HG03095 (cell line): ENCODE data around the gene PCNX1.
"Not testable (repeated sequence)": the region's sequence is repeated elsewhere in the genome, so short reads cannot be mapped to it uniquely, and the experiment has no call there.

ENCODE experiments used
- ATAC-seq: cut with Tn5 transposase; IDR thresholded peaks from one replicate; pipeline ENCODE4 v1.9.1; 2021; ENCODE audit warnings: moderate library complexity; ENCODE audit not compliant: unreplicated experiment

PCNX1 gene

DNA sequence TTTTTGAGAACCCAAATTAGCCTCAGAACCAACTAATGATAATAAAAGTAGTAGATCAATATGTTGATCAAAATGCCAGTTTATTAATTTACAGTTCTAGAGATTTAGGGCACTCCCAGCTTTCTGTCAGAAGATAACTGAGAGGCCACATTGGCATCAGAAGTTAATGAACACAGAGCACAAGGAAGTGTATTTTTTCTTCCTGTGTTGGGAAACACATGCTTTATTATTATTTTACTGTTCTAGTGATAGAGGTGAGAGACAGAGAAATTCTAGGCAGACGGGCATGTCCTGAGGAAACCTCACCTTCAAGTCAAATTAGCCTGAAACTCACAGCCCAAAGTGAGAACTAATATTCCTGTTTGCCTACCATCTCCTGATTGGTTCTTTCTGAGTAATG, 213.7 kb downstream of the PCNX1 start:
- no peak for ATAC-seq

DNA sequence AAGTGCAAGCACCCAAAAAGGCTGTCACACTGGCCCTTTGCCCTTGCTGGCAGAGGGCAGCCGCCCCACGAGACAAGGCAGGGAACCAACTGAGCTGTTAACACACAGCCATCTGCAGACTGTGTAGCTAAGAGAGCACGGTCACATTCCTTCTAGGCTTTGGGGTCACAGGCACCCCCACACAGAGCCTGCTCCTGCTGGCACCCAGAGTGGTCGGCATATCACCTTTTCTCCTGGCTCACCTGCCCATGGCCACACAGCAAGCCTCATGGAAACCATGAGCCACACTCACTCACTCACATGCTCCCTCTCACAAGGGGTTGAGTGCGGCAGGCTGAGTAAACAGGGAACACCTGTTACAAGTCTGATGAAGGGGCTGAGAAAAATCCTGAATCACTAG, 214.5 kb downstream of the PCNX1 start:
- no peak for ATAC-seq

DNA sequence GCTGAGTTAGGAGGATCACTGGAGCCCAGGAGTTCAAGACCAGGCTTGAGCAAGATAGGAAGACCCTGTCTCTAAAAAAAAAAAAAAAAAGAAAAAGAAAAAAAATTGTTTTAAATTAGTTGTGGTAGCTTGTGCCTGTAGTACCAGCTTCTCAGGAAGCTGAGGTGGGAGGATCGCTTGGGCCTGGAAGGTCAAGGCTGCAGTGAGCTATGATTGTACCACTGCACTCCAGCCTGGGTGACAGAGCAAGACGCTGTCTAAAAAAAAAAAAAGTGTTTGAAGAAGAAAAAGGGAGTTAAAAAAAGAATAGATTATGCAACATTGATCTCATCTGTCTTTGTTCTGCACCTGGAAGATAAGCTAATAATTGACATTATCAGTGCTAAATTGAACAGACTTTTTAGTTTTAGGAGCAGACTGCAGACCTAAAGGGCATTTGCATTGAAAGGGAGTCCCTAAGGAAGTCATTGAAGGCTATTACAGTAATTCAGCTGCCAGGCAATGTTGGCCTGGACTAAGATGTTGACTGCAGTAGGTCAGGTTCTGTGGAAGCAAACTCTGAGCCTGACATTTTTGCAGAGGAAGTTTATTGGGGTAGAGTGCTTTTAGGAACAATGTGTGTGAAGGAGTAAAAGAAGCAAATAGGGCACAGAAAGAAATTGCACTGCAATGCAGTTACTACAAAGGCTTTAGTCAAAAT, 215.8 kb downstream of the PCNX1 start:
- no peak for ATAC-seq

DNA sequence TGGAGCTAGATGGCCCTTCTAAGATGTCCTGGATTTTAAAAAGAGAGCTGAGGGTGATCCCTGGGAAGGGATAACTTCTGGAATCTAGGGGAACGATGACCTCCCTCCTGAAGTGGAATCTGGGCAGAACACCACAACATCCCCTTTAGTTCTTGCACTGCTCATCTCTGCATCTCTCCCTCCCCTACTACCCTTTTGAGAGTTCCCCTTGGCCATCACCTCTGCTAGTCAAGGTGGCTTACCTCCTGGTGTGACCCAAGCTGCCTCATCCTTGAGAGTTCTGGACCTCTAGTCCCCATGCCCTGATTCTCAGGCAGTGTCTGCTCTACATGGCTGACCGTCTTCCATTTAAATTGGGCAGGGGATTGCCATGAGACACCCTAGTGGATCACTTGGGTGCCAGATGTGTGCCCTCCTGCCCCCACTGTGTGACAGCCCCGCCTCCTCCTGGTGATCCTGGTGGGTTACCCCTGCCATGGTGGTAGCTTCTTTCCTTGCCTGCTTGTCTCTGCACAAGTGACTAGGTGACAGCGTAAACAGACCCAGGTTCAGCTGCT, 216.4 kb downstream of the PCNX1 start:
- ATAC-seq: no peak

DNA sequence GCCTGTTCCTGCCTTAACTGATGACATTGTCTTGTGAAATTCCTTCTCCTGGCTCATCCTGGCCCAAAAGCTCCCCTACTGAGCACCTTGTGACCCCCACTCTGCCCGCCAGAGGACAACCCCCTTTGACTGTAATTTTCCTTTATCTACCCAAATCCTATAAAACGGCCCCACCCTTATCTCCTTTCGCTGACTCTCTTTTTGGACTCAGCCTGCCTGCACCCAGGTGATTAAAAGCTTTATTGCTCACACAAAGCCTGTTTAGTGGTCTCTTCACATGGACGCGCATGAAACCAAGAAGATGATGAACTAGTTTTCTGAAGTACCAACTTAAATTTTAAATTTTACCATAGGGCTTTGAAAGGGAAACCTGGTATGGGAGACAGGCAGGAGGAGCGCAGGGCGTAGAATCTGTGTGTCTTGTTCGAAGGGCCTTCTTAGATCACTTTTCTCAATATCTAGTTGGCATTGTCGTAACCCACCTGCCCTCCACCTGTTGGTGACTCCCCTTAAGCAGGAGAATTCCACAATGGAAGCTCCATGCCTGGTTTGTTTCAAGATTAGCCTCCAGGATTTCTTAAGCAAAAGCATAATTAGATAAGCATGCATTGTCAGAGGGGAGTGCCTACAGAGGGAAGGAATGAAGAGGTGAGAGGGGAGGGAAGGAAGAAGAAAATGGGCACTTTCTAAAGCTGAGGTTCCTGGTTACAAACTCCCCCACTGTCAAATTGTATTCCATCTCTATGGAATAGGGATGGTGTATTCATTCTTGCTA, 222.6 kb downstream of the PCNX1 start:
- not testable (repeated sequence) for ATAC-seq

DNA sequence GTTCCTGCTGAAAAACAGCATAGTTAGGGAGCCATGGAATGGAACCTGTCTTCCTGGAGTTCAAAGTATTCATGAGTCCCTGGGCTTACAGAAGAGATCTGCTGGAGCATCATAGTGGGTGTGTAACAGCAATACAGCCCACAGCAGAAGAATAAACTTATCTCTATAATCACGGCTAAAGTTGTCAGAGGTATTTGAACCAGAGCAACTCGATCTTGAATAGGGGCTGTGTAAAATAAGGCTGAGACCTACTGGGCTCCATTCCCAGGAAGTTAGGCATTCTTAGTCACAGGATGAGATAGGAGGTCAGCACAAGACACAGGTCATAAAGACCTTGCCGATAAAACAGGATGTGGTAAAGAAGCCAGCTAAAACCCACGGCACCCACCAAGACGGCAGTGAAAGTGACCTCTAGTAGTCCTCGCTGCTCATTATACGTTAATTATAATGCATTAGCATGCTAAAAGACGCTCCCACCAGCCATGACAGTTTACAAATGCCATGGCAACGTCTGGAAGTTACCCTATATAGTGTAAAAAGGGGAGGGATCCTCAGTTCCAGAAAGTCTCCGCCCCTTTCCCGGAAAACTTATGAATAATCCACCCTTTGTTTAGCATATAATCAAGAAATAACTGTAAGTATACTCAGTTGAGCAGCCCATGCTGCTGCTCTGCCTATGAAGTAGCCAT, 223.4 kb downstream of the PCNX1 start:
- ATAC-seq: no peak

DNA sequence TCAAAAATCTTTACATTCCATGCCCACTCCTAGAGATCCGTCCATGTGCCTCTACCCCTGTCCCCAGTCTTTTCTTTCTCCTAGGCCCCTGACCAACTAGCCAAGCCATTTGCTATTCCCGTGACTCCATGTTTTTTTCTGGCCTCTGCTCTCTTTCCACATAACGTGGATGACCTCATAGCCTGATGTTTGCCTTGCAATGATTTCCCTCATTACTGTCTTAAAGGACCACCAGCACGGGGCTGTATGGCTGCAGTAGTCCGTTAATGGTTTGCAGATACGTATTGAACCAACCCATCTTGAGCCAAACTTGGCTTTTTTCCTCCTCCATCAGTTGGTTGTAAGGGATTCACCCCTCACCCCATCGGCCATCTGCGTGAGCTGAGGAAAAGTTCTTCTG, 226.0 kb downstream of the PCNX1 start:
- no peak for ATAC-seq

DNA sequence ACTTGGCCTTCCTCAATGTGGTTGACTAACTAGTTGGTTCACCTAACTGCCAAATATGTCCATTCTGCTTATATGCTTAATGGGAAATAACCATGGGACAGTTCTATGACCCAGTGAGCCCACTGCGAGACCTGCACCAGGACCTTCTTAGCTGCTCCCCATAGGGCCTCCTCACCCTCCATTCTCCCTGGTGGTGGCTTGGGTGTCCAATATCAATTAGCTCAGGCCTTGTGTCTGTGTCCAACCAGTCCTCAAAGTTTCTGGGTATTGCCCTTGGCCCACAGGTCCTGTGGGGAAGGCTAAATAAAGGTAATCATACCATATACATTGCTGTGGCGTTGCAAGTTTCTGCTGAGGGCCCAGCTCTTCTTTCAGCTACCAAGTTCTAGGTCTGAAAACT, 228.2 kb downstream of the PCNX1 start:
- no peak for ATAC-seq

DNA sequence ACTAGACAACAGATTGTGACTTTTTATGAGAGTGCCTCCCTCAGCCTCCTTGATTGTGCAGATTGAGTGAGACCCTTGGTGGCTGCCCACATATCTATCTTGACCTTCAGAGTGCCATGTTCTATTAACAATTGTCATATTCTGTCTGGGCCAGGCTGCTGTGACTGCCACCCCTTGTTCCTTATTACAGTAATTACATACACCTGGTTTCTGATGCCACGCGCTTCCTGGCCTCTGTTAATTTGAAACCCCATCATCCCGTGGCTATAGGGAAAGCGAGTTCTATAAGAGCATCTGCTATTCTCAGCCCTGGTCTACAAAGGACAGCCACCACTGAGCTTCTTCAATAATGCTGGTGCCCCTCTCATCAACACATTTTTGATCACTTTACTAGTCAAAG, 228.7 kb downstream of the PCNX1 start:
- ATAC-seq: no peak

DNA sequence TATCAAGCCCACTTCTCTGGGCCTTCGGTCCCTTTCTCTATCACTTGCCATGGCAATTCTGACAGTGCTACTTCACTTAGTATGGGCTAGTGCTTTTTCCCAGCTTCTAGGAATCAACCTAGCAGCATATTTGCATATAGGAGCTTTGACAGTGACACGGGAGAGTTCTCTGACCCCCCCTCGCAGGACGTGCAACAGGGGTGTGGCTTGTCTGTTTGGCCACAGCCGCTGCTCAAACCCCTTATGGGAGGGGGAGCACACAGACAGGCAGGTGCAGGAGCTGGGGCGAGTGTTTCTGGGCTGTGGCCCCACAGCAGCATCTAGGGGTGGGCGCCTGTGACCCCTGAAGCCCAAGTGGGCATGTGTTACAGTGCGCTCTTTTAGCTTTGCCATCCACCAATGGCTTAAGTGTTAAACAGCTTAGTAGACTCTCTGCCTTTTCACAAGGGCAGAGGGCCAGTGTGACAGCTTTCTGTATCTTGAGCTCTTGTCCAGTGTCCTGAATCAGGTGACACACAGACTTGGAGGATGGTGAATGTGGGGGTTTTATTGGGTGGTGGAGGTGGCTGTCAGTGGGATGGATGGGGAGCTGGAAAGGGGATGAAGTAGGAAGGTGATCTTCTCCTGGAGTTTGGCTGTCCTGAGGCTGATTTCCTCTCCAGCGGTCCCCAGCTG, 229.3 kb downstream of the PCNX1 start:
- ATAC-seq: no peak

DNA sequence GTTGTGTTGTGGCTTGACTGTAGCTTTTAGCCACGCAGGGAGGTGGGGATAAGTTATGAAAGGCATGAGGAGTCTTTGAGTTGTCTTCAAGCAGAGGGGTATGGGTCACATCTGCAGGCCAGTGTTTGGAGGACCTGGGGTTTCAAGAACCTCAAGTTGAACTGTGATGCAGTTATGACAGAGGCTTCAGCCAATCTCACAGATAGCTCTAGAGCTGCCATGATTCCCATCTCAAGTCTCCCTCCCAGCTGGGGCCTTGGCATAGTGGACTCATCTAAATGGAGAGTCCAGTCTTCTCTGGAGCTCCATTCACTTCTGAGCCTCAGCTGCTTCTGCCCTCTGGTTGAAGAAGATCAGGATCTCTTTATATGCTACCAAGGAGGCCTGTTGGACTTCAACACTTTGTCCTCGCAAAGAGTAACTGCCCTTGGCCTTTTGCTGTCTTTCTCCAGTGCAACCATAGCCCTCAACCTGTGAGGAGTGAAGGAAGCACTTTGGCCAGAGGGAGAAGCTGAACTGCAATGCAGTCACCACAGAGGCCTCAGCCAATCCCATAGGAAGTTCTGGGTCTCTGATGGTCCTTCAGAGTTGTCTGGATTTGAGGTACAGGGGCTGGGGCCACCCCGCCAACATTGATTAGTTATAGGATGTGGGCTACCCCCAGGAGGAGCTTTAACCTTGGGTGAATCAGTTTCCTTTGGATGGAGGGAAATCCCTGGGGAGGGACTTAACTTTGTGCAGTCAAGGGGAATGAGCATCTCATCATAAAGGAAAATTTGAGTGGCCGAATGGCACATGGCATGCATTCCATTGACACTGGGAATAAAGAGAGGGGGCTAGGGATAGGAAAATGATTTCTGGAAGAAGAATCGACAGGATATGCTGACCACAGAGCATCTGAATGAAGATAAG, 230.5 kb downstream of the PCNX1 start:
- ATAC-seq: no peak

DNA sequence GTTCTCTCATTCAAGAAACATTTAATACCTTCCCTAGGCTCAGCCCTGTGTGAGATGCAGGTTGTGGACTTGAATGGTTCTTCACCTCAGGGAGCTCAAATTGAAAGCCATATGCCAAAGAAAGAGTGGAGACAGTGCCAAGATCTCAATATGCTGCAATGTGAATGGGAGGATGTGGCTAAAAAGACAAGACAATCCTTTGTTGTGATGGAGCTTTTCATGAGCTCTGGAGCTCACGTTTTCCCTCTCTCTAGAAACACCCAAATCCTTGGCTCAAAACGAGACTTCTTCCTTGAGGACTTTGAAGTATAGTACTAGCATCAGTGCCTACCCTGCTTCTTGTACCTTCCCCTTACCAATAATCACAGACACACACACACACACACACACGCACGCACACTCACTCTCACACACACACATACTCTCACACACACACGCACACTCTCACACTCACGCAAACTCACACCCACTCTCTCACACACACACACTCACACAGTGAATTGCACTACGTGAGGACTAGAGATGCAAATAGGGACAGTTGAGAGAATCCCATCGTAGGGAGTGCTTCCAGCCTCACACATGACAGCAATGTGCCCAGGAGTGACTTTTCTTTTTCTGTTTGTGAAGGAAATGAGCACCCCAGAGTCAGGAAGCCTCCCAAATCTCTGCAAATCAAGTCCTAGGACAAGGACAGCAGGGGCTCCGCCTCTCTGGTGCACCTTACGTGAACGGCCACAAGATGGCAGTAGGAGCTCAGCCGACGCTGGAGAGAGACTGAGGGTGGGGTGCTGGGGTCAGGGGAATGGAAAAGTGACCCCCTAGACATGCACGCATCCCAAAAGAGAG, 231.4 kb downstream of the PCNX1 start:
- ATAC-seq: no peak

DNA sequence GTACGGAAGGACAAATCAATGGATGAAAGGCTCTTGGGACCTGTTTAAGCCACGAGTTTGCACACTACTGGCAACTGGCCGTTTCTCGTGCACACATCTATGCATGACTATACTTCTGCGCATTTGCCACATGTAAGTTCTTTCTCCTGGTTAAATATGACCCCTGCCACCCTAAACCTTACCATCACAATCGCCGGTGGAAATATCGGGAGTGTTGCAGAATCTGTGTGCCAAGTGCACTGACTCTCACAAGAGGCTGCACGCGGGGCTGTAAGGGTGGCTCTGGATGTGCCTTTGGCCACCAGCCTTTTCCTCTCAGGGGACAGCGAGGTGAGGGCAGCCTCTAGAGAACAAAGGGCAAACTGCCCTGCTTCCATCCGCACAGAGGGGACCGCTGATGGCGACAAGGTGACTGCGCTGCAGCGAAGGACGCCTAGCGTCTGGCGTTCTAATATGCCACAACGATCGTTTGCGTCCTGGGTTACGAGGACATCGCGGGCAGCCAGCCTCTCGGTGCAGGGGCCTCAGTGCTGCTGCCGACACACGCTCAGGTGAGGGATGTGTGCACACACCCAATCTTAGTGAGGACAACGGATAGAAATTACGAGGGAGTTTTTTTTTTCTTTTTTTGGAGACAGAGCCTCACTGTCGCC, 232.2 kb downstream of the PCNX1 start:
- no peak for ATAC-seq

DNA sequence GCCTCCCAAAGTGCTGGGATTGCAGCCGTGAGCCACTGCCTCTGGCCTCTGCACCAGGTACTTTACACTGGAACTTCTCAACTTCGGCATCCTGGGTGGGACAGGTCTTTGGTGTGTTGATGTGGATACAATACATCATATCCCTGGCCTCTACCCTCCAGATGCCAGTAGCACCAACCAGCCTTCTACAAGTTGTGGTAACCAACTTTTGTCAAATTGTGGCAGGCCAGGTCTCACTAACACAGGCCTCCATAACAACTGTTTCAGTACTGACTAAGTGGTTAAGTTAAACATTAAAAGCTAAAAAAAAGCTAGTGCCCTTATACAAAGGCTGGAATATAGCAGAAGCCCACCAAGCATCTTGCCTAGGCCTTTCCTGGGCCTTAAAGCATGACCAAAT, 232.9 kb downstream of the PCNX1 start:
- no peak for ATAC-seq

DNA sequence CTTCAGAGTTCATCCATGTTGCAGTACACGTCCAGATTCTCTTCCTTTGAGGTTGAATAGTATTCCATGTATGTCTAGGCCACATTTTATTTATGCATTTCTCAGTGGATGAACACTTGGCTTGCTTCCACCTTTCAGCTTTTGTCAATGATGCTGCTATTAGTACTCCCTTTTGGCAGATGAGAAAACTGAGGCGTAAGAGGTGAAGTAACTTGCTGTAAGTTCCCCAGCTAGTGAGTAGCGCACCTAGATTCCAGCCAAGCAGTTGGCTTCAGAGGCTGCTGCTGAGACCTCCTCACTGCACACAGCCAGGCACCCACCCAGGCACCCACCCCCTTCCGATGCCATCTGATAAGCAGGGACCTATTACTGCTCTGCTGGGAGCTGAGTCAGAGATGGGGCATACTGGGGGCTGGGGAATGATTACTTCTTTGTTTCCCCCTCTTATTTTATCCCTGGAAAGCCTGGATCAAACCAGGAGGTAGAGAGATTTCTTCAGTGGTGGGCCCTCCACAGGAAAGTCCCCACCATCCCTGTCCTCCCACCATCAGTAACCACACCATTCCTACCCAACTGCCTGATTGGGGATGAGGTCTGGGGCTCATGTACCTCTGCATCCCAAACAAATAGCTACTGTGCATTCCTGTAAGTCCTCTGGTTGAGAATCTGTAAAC, 234.6 kb downstream of the PCNX1 start:
- no peak for ATAC-seq

DNA sequence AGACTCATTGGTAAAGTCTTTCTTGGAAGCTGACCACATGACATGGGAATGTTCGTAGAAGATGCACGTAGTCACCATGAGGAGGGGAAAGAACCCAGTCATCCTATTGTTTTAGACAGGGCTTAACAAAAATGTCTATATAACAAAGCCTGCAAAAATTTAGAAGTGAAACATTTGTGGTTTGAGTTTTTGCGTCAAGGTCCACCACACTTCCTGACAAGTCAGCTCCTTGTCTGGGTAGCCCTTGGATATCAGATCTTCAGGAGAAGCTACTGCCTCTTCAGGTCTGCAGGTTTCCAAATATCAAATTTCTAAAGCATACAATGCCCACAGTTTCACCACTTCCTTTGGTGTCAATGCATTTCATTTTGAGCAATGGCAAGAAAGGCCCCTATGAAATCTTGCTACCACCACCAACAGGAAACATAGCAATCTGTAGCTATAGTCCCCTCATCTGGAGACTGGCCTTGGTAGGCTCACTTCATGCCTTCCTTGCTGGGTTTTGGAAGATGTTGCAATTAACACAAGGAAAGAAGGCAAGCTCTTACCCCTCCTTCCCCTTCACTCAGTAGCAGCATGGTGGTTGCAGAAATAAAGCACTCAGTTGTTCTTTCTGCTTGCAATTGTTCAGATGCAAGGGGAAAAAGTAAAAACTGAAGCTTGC, 235.2 kb downstream of the PCNX1 start:
- ATAC-seq: no peak

DNA sequence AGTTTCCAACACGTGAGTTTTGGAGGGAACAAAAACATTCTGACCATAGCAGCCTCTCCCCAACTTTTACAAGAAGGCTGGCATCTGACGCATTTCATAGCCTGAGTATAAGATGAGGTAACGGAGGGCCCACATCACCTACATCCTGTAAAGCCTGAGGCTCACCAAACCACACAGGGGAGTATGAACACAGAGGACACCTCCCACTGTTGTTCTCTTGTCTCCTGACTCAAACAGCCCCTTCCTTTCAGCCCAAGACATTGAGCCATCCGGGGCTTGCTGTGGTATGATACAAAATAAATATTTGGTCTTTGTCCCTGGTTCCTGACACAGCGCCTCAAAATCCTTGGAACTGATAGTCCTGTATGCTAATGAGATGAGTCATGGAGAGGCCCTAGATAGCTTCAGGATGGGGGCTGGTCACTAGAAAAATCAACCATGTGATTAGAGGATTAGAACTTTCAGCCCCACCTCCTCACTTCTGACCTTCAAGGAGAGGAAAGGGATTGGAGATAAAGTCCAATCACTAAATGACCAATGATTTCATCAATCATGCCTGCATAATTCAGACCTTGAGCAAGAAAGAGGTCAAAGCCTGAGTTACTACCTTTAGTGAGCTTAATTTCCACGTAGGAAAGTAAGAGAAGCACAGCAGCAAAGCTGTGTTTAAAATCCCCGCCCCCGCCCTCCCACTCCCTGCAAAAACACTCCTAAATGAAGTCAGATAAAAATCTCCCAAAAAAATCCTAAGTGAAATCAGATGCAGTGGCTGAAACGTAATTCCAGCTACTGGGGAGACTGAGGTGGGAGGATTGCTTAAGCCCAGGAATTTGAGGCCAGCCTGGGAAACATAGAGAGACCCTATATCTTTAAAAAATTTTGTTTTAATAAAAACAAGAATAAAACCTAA, 236.4 kb downstream of the PCNX1 start:
- ATAC-seq: no peak
